HG02981 (cell line): Measurements from ENCODE around the gene PCGF3.
"Not testable (repeated sequence)": the region's sequence is repeated elsewhere in the genome, so short reads cannot be mapped to it uniquely, and the experiment has no call there.

Source experiments
- ATAC-seq: cut with Tn5 transposase; IDR thresholded peaks from one replicate; pipeline ENCODE4 v1.9.1; 2021; ENCODE audit warnings: mild to moderate bottlenecking, moderate library complexity; ENCODE audit not compliant: unreplicated experiment

PCGF3 gene

GRCh38 chr4:777520-778262 is 72.1 kb downstream of the PCGF3 start:
- no peak for ATAC-seq

- no peak for ATAC-seq
Observed at GRCh38 chr4:779555-779954, 73.9 kb downstream of the PCGF3 start.

GRCh38 chr4:780255-780654 is 74.6 kb downstream of the PCGF3 start:
- not testable (repeated sequence) for ATAC-seq

- no peak for ATAC-seq
Observed at GRCh38 chr4:780716-781492, 75.3 kb downstream of the PCGF3 start.

GRCh38 chr4:781493-782216 is 76.0 kb downstream of the PCGF3 start:
- peak; percentile 95 for ATAC-seq

GRCh38 chr4:784401-785331 is 79.0 kb downstream of the PCGF3 start:
- no peak for ATAC-seq

GRCh38 chr4:785332-786073 is 79.9 kb downstream of the PCGF3 start:
- ATAC-seq: no peak

- ATAC-seq: no peak
Observed at GRCh38 chr4:786074-786741, 80.6 kb downstream of the PCGF3 start.

GRCh38 chr4:786861-787300 is 81.2 kb downstream of the PCGF3 start:
- ATAC-seq: no peak

- no peak for ATAC-seq
Observed at GRCh38 chr4:787561-787981, 81.9 kb downstream of the PCGF3 start.

- ATAC-seq: no peak
Observed at GRCh38 chr4:788006-788635, 82.5 kb downstream of the PCGF3 start.

GRCh38 chr4:788636-789297 is 83.1 kb downstream of the PCGF3 start:
- no peak for ATAC-seq

- no peak for ATAC-seq
Observed at GRCh38 chr4:789571-790465, 84.2 kb downstream of the PCGF3 start.

- ATAC-seq: no peak
Observed at GRCh38 chr4:790466-790820, 84.8 kb downstream of the PCGF3 start.

GRCh38 chr4:791252-791897 is 85.7 kb downstream of the PCGF3 start:
- no peak for ATAC-seq

- ATAC-seq: no peak
Observed at GRCh38 chr4:791898-792625, 86.4 kb downstream of the PCGF3 start.
